Cardiac fibroblast (primary cell): ENCODE results near the gene DNAJC5.
"Not testable (repeated sequence)": the region's sequence is repeated elsewhere in the genome, so short reads cannot be mapped to it uniquely, and the experiment has no call there.

Source experiments
- DNase-seq, 2 donors: peaks; one replicate each; pipeline versions ENCODE4 v3.0.0 to v3.0.0-alpha.2; 2010; ENCODE audit warnings: low read depth in 2 of 2
- H3K4me3 ChIP-seq, 2 donors: replicated peaks in 1 of 2; 1 replicate in 1 of 2; 2 replicates in 1 of 2; pipeline ENCODE4 v1.5.1; 2011; ENCODE audit warnings: low read depth in 2 of 2, low read length in 2 of 2, mild to moderate bottlenecking in 2 of 2, moderate library complexity in 1 of 2
- TF ChIP-seq, protein P1 (sequence below): IDR thresholded peaks from one replicate; pipeline ENCODE4 v1.5.1; 2011; ENCODE audit warnings: low read depth, mild to moderate bottlenecking, low read length, inconsistent platforms

The DNAJC5 gene

DNA sequence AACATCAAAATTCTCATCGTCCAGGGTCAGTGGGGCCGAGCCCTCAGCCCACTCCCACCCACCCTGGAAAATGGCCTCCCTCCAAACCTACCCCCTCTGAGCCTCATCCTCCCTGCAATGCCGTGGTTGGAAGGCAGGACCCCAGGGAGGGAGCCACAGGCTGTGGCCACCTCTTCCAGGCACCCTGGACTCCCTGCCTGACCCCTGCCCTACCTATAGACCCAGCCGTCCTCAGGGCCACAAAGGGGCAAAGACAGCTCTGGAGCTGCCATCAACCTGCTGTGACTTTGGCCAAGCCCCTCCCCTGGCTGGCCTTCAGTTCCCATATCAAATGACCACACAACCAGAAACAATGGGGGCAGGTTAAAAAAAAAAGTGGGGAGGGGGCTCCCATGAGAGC, 63.5 kb downstream of the DNAJC5 start:
- no peak for DNase-seq
- TF ChIP-seq, protein P1, sequence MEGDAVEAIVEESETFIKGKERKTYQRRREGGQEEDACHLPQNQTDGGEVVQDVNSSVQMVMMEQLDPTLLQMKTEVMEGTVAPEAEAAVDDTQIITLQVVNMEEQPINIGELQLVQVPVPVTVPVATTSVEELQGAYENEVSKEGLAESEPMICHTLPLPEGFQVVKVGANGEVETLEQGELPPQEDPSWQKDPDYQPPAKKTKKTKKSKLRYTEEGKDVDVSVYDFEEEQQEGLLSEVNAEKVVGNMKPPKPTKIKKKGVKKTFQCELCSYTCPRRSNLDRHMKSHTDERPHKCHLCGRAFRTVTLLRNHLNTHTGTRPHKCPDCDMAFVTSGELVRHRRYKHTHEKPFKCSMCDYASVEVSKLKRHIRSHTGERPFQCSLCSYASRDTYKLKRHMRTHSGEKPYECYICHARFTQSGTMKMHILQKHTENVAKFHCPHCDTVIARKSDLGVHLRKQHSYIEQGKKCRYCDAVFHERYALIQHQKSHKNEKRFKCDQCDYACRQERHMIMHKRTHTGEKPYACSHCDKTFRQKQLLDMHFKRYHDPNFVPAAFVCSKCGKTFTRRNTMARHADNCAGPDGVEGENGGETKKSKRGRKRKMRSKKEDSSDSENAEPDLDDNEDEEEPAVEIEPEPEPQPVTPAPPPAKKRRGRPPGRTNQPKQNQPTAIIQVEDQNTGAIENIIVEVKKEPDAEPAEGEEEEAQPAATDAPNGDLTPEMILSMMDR, result no peak
- H3K4me3 ChIP-seq, result no peak overlapping the region

DNA sequence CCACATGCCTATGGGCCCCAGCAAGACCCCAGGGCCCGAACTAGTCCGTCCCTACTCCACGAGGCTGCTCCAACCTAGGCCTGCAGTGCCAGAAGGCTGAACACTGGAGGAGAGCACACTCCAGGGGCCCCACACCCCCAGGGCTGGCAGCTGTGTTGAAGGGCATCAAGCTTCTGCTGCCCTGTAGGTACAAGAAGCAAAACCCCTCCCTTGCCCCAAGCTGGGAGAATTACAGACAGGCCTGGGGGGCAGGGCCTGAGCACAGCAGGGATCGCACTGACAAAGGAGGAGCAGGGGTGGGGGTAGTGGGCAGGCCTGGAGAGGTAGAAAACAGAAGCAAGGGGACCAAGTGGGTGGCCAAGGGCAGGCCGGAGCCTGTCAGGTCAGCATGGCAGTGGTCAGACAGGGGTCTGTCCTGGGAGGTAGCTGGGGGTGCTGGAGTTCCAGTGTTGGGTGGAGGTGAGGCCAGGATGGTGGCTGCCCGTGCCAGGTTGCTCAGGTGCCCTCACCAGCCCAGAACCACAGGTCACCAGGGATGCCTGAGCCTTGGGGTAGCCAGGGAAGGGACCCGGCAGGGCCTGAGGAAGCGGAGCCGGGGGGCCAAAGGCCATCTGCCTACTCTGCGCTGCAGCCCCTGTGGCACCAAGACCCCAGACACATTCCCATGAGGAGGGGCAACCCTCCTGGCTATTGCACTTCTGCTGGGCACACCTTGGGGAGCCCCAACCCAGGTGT, 64.2 kb downstream of the DNAJC5 start:
- no peak for DNase-seq
- H3K4me3 ChIP-seq, result no peak overlapping the region
- TF ChIP-seq, protein P1, result no peak

DNA sequence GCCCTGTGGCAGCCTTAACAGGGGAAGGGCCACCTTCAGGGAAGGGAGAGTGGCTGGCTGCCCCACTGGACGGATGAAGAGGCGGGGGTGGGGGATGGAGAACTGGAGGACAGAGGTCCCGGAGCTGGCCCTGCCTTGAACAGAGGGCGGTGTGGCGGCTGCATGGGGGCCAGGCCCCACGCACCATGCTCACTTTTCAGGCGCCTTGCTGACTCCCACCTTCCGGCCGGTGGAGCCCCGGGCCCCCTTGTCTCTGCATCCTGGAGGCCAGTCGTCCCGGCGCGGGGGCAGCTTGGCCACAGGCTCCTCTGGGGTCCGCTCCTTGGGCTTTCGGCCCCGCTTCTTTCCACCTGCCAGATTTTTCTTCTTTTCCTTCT, 64.8 kb downstream of the DNAJC5 start:
- DNase-seq, result no peak
- TF ChIP-seq, protein P1, result no peak
- no peak overlapping the region for H3K4me3 ChIP-seq

DNA sequence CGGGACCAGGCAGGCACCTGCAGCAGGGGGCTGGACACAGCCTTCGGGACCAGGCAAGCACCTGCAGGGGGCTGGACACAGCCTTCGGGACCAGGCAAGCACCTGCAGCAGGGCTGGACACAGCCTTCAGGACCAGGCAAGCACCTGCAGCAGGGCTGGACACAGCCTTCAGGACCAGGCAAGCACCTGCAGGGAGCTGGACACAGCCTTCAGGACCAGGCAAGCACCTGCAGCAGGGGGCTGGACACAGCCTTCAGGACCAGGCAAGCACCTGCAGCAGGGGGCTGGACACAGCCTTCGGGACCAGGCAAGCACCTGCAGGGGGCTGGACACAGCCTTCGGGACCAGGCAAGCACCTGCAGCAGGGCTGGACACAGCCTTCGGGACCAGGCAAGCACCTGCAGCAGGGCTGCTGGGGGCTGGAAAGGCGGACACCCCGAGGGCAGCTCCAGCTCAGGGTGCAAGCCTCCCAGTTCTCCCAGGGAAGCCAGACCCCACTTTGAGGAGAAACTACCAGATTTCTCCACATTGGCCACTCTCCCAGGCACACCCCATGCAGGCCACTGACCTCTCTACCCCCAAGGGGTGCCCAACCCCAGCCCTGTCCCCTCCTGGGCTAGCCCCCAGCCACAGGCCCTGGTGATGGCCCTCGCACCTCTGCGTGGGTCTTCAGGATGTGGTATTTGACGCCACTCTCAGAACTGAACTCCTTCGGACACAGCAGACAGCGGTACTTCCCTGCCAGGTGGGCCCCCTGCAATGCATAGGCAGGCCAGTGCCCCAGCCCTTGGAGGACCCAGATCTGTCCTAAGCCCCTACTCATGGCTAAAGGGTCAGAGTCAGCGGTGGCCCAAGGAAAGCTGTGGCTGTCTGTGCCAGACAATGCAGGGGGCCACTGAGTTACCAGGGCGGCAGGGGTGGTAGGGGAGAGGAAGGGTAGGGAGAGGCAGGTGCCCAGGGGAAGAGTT, 66.0 kb downstream of the DNAJC5 start:
- DNase-seq, H3K4me3 ChIP-seq: not testable (repeated sequence)

DNA sequence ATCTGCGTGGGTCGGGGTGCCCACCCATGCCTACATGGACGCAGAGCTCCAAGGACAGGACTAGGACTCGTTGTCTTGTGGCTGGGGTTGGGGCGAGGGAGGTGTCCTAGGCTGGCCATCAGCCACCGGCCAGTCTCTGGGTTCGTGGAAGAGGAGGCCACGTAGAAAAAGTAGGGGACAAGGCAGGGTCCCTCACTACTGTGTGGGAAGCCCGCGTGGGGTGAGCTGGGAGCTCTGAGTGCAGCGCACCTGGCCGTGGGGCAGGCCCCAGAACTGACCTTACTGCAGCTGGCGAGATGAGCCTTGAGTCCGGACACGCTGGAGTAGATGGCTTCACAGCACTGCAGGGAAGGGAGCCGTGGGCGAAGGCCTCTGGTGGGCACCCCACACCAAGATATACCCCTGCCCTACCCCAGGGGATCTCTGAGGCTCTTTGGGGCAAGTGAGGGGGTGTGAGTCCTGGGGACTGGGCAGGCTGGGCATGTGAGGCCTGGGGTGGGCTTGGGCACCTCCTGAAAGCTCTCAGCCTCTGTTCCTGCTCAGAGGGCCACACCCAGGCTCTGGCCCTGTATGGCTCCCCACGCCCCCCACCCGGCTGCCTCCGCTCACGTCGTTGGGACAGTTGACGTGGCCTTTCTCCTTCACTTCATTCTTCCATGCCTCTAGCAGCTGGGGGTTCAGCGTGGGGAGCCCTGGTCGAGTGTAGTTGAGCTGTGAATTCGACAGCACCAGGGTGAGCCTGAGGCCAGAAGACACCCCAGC, 66.9 kb downstream of the DNAJC5 start:
- no peak for DNase-seq
- no peak overlapping the region for H3K4me3 ChIP-seq
- TF ChIP-seq, protein P1, result no peak

DNA sequence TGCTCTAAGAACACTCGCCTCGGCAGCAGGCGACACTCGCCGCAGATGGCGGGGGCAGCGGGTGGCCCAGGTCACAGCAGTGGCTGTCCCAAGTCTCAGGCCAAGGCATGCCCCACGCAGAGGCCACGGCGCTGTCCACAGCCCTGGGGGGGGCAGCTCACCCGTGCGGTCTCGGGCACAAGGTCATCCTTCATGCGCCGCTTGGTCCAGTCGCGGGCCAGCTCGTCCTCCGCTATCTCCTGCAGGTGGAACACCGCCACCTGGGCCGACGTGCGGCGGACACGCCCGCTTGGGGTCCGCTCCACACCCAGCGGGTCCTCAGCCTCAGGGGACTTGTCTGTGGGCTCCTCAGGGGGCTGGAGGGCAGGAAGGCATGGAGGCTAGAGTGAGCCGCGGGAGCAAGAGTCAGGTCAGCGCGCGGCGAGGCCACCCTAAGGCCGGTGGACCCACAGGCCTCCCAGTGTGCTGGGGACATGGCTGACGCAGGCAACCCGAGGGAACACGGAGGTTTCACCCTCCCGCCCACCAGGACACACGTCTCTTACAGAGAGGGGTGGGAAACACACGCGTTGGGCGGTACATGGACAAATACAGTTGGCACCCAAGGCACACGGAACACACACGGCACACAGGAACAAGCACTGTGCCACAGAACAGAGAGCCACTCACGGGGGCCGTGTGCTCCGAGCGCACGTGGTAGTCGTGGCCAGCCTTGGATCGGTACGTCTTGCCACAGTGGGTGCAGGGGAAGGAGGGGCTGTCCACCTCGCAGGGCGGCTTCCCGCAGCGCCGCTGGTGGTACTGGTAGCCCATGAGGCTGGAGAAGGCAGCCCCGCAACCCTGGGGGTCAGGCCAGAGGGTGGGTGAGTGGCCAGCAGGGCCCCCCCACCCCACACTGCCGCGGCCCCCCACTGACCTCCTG, 67.8 kb downstream of the DNAJC5 start:
- TF ChIP-seq, protein P1, result no peak
- H3K4me3 ChIP-seq, result no peak overlapping the region
- no peak for DNase-seq
